Panc1 (cell line): Measurements from ENCODE around the gene TTBK1. TPM values are rescaled to one million over a fixed set of nuclear protein-coding genes. Genes with fewer than 3 reads are reported as not detected.

ENCODE experiments used
- ATAC-seq: fragments of 200-7000 bp; cut with Tn5 transposase; 2 replicates; pipeline ENCODE4 v1.9.1; 2020; ENCODE audit warnings: mild to moderate bottlenecking, moderate library complexity
- BruUV-seq: library from RNA; stranded (reverse); fragments of 400-500 nt; replicated peaks from 2 replicates; lab custom pipeline; 2021; lab: Mats Ljungman, UMichigan
- CTCF ChIA-PET: fragments of 300-600 bp; sonication (Branson Sonifier 250); formaldehyde crosslinking; loops from one replicate; lab custom pipeline; 2022; ENCODE audit warnings: antibody characterized with exemption; lab: Charles Lee
- POLR2A ChIA-PET: fragments of 300-600 bp; sonication (Branson Sonifier 250); formaldehyde crosslinking; loops from one replicate; lab custom pipeline; 2022; ENCODE audit warnings: antibody characterized with exemption; lab: Charles Lee
- DNase-seq: peaks from one replicate; pipeline ENCODE4 v3.0.0-alpha.2; 2010; ENCODE audit warnings: low read depth, low spot score
- H3K27ac ChIP-seq: 2 replicates; pipeline ENCODE4 v1.5.1; 2011; ENCODE audit warnings: mild to moderate bottlenecking, low read length, inconsistent platforms
- H3K27me3 ChIP-seq: fragments of 200-500 bp; sonication (Bioruptor generic); 2 replicates; pipeline ENCODE4 v1.6.0; 2014; ENCODE audit warnings: low read length, inconsistent platforms; ENCODE audit not compliant: control insufficient read depth, insufficient read depth
- H3K36me3 ChIP-seq: fragments of 200-500 bp; sonication (Bioruptor generic); 2 replicates; pipeline ENCODE4 v1.5.1; 2014; ENCODE audit warnings: inconsistent platforms, mild to moderate bottlenecking, low read length, moderate library complexity; ENCODE audit not compliant: control insufficient read depth, insufficient read depth
- H3K4me1 ChIP-seq: 2 replicates; pipeline ENCODE4 v1.5.1; 2011; ENCODE audit warnings: inconsistent platforms, mild to moderate bottlenecking, low read length, moderate library complexity; ENCODE audit not compliant: control insufficient read depth, insufficient read depth
- H3K4me3 ChIP-seq, 2 experiments: 2 replicates each; pipeline ENCODE4 v1.5.1; 2011 to 2012; ENCODE audit warnings: low read depth in 2 of 2, low read length in 2 of 2, mild to moderate bottlenecking in 2 of 2, inconsistent platforms in 1 of 2, moderate library complexity in 1 of 2
- H3K9me3 ChIP-seq: fragments of 200-500 bp; sonication (Bioruptor generic); 2 replicates; pipeline ENCODE4 v1.5.1; 2014; ENCODE audit warnings: low read depth, mild to moderate bottlenecking, inconsistent platforms, low read length, moderate library complexity; ENCODE audit not compliant: control insufficient read depth, insufficient read depth
- CTCF ChIP-seq: fragments of 450-650 bp; IDR thresholded peaks from 2 replicates; pipeline ENCODE4 v1.5.1; 2017; ENCODE audit warnings: mild to moderate bottlenecking
- POLR2AphosphoS5 ChIP-seq: IDR thresholded peaks from 2 replicates; pipeline ENCODE4 v1.6.1; 2012; ENCODE audit warnings: mild to moderate bottlenecking, low read depth, low read length, moderate library complexity
- REST ChIP-seq, 2 experiments: IDR thresholded peaks; 2 replicates each; pipeline ENCODE4 v1.6.1; 2011 to 2012; ENCODE audit warnings: low read depth in 2 of 2, control low read depth in 1 of 2, low read length in 1 of 2, mild to moderate bottlenecking in 1 of 2, moderate library complexity in 1 of 2; ENCODE audit not compliant: insufficient read depth in 1 of 2
- SIN3A ChIP-seq: IDR thresholded peaks from 2 replicates; pipeline ENCODE4 v1.6.1; 2012; ENCODE audit warnings: low read depth, mild to moderate bottlenecking, low read length, moderate library complexity, borderline replicate concordance; ENCODE audit not compliant: insufficient read depth
- TCF7L2 ChIP-seq: IDR thresholded peaks from 2 replicates; pipeline ENCODE4 v1.6.1; 2011; ENCODE audit warnings: mild to moderate bottlenecking, low read depth, low read length, inconsistent platforms
- in situ Hi-C: cut with HindIII; loops from 2 replicates; pipeline ENCODE4 v1.10.0; 2016; ENCODE audit warnings: low sequenced_read_pairs, low pct_unique_long_range_greater_than_20kb
- intact Hi-C: fragments of 100-400 bp; cut with micrococcal nuclease; formaldehyde crosslinking; loops from one replicate; pipeline ENCODE4 v1.10.0; 2022; ENCODE audit not compliant: unreplicated experiment
- total RNA-seq: library from RNA; stranded (reverse); gene quantifications from one replicate; pipeline ENCODE4 v1.2.1, GENCODE V29; 2021; ENCODE audit not compliant: unreplicated experiment

Gene TTBK1
- total RNA-seq, 1 experiment from 2014 or later, result 0.10 TPM

- Histone ChIP-seq H3K4me1 (no peaks in the 10 kb centered on the region), H3K9me3 (no peaks in the 10 kb centered on the region), H3K27ac (no peak within 1 kb of the TSS), H3K36me3 (no peaks in the 10 kb centered on the region), H3K4me3 (no peak within 1 kb of the TSS), H3K27me3 (no peaks in the 10 kb centered on the region)
- no TSS peak for BruUV-seq
- intact Hi-C loops, result no loop called here
- in situ Hi-C loops, result no loop called here
- ChIA-PET CTCF (interaction anchor here (0.7 kb wide), 1 partner anchor 10 kb away, joined by 3 read pairs; no protein-coding TSS in a partner anchor), POLR2A (interaction anchor here (1.0 kb wide), 1 partner anchor 20 kb away, joined by 3 read pairs; no protein-coding TSS in a partner anchor)
- no peak for TF ChIP-seq REST (IDR thresholded peaks at IDR 0.05; ENCODE audit: insufficient read depth in 1 of 2, low read depth in 2 of 2, low read length in 1 of 2)
- no peak for TF ChIP-seq SIN3A
- TF ChIP-seq CTCF, result no peak
- TF ChIP-seq TCF7L2, result no peak
- TF ChIP-seq POLR2AphosphoS5, result no peak
- DNase-seq (no peak), ATAC-seq (no peak)
Observed at GRCh38 chr6:43297644-43298564, 54.6 kb downstream of the TTBK1 start, which contains the start of gene SLC22A7. SLC22A7 (plus strand) TSS chr6:43298260; CDS start chr6:43298359, 99 bp downstream.

- BruUV-seq, result no TSS peak
- Histone ChIP-seq H3K36me3 (no peaks in the 10 kb centered on the region), H3K4me1 (no peaks in the 10 kb centered on the region), H3K9me3 (no peaks in the 10 kb centered on the region), H3K4me3 (no peak overlapping the region), H3K27me3 (no peaks in the 10 kb centered on the region), H3K27ac (no peak overlapping the region)
- ChIA-PET CTCF (interaction anchor here (0.7 kb wide), 1 partner anchor 35 kb away, joined by 3 read pairs; no protein-coding TSS in a partner anchor), POLR2A (no interaction called here)
- in situ Hi-C loops (no loop called here), intact Hi-C loops (no loop called here)
- TF ChIP-seq SIN3A (no peak), TCF7L2 (no peak), CTCF (no peak), REST (IDR thresholded peaks at IDR 0.05; ENCODE audit: insufficient read depth in 1 of 2, low read depth in 2 of 2, low read length in 1 of 2) (no peak), POLR2AphosphoS5 (no peak)
- DNase-seq (no peak), ATAC-seq (no peak)
Observed at GRCh38 chr6:43298565-43299337, 55.5 kb downstream of the TTBK1 start.
